Measurements from ENCODE around the gene P4HB. TPM values are rescaled to one million over a fixed set of nuclear protein-coding genes. Genes with fewer than 3 reads are reported as not detected.

Gene P4HB
- total RNA-seq, 4 donors from 2014 or later = 685 to 999 (median 839) TPM

GRCh38 chr17:81802856-81803643, 57.3 kb downstream of the P4HB start:
- TF ChIP-seq POLR2A (IDR thresholded peaks at IDR 0.05) = no peak
- TF ChIP-seq CTCF (IDR thresholded peaks at IDR 0.05) = no peak
- no peak overlapping the region for H3K4me3 ChIP-seq (ENCODE audit: low read depth, poor library complexity, severe bottlenecking)
- DNase-seq (ENCODE audit: low spot score in 2 of 2) = no peak
- WGBS, 2 donors = 34 to 35% methylated on average over 26 of the region's 26 CpGs
- intact Hi-C loops (cut with DNase I; ENCODE audit: low total_unique reads) = no loop called here

- intact Hi-C loops (cut with DNase I; ENCODE audit: low total_unique reads) = no loop called here
- no peak for TF ChIP-seq CTCF (IDR thresholded peaks at IDR 0.05)
- no peak for TF ChIP-seq POLR2A (IDR thresholded peaks at IDR 0.05)
- WGBS, 2 donors = 83% methylated on average over 8 to 9 of the region's 9 CpGs
Observed at GRCh38 chr17:81802048-81802758, 58.1 kb downstream of the P4HB start.

GRCh38 chr17:81801327-81801726, 59.0 kb downstream of the P4HB start:
- WGBS, 2 donors = 83% methylated on average over 9 of the region's 9 CpGs
- no peak for DNase-seq (ENCODE audit: low spot score in 2 of 2)
- intact Hi-C loops (cut with DNase I; ENCODE audit: low total_unique reads) = no loop called here
- no peak for TF ChIP-seq CTCF (IDR thresholded peaks at IDR 0.05)
- TF ChIP-seq POLR2A (IDR thresholded peaks at IDR 0.05) = no peak
- H3K4me3 ChIP-seq (ENCODE audit: low read depth, poor library complexity, severe bottlenecking) = no peak overlapping the region

More at GRCh38 chr17:81802048-81802758, 58.1 kb downstream of the P4HB start:
- no peak for DNase-seq (ENCODE audit: low spot score in 2 of 2)
- H3K4me3 ChIP-seq (ENCODE audit: low read depth, poor library complexity, severe bottlenecking) = no peak overlapping the region

- H3K4me3 ChIP-seq (ENCODE audit: low read depth, poor library complexity, severe bottlenecking) = no peak overlapping the region
- 24 to 25% methylated on average over 8 of the region's 8 CpGs for WGBS, 2 donors
- intact Hi-C loops (cut with DNase I; ENCODE audit: low total_unique reads) = no loop called here
- no peak for TF ChIP-seq POLR2A (IDR thresholded peaks at IDR 0.05)
- no peak for TF ChIP-seq CTCF (IDR thresholded peaks at IDR 0.05)
- no peak for DNase-seq (ENCODE audit: low spot score in 2 of 2)
Observed at GRCh38 chr17:81794509-81794908, 65.8 kb downstream of the P4HB start.

GRCh38 chr17:81794074-81794476, 66.3 kb downstream of the P4HB start:
- TF ChIP-seq CTCF (IDR thresholded peaks at IDR 0.05) (peak in 1 of 3 donors; percentile 30), POLR2A (IDR thresholded peaks at IDR 0.05) (no peak)
- 79 to 85% methylated on average over 3 of the region's 3 CpGs for WGBS, 2 donors
- H3K4me3 ChIP-seq (ENCODE audit: low read depth, poor library complexity, severe bottlenecking) = no peak overlapping the region
- no peak for DNase-seq (ENCODE audit: low spot score in 2 of 2)
- intact Hi-C loops (cut with DNase I; ENCODE audit: low total_unique reads) = no loop called here

Other genes starting within 250 kb of the P4HB start
- gene NPLOC4, start 223.4 kb downstream of the P4HB start, total RNA-seq = 10 to 100 TPM; 49.3 to 78.7 (median 67.8) TPM
- gene TSPAN10, start 223.3 kb downstream of the P4HB start, total RNA-seq = 1 to 10 TPM in 2 of 4 donors, under 1 TPM in 1, not detected in 1; 0.57 to 2.5 (median 1.6) TPM
- gene PDE6G, start 204.0 kb downstream of the P4HB start, total RNA-seq = 1 to 10 TPM in 2 of 4 donors, under 1 TPM in 1, not detected in 1; 0.30 to 8.9 (median 1.1) TPM
- 10 to 100 TPM; 33.5 to 68.3 (median 48.2) TPM for gene OXLD1, start 193.9 kb downstream of the P4HB start, total RNA-seq
- 10 to 100 TPM; 19.7 to 35.2 (median 28.3) TPM for gene CCDC137, start 193.8 kb downstream of the P4HB start, total RNA-seq
- gene ARL16, start 176.7 kb downstream of the P4HB start, total RNA-seq = 10 to 100 TPM; 29.2 to 45.1 (median 36.2) TPM
- gene HGS, start 176.5 kb downstream of the P4HB start, total RNA-seq = 100 to 1,000 TPM in 1 of 4 donors, 10 to 100 TPM in 3; 87.0 to 160 (median 92.1) TPM
- 10 to 100 TPM; 39.5 to 64.0 (median 43.1) TPM for gene MRPL12, start 157.2 kb downstream of the P4HB start, total RNA-seq
- gene SLC25A10, start 148.3 kb downstream of the P4HB start, total RNA-seq = 10 to 100 TPM; 23.4 to 30.6 (median 25.9) TPM
- under 1 TPM; 0.16 to 0.71 (median 0.47) TPM for gene GCGR, start 56.4 kb downstream of the P4HB start, total RNA-seq
- gene MCRIP1, start 27.2 kb downstream of the P4HB start, total RNA-seq = 10 to 100 TPM; 21.6 to 41.0 (median 28.8) TPM
- under 1 TPM in 1 of 4 donors, not detected in 3; 0.36 TPM for gene PPP1R27, start 25.5 kb downstream of the P4HB start, total RNA-seq
- gene ARHGDIA, start 10.8 kb upstream of the P4HB start, total RNA-seq = 100 to 1,000 TPM; 144 to 280 (median 201) TPM
- gene ALYREF, start 31.1 kb upstream of the P4HB start, total RNA-seq = 100 to 1,000 TPM in 1 of 4 donors, 10 to 100 TPM in 3; 69.4 to 116 (median 79.7) TPM
- 100 to 1,000 TPM in 2 of 4 donors, 10 to 100 TPM in 2; 92.3 to 152 (median 107) TPM for gene ANAPC11, start 31.2 kb upstream of the P4HB start, total RNA-seq
- 1 to 10 TPM in 2 of 4 donors, under 1 TPM in 1, not detected in 1; 0.71 to 3.3 (median 2.0) TPM for gene NPB, start 41.7 kb upstream of the P4HB start, total RNA-seq
- 10 to 100 TPM; 16.2 to 37.0 (median 25.3) TPM for gene PCYT2, start 50.9 kb upstream of the P4HB start, total RNA-seq
- 10 to 100 TPM; 32.0 to 44.6 (median 38.0) TPM for gene SIRT7, start 57.6 kb upstream of the P4HB start, total RNA-seq
- 10 to 100 TPM; 17.4 to 23.2 (median 19.7) TPM for gene MAFG, start 67.2 kb upstream of the P4HB start, total RNA-seq
- gene PYCR1, start 76.8 kb upstream of the P4HB start, total RNA-seq = 10 to 100 TPM in 1 of 4 donors, 1 to 10 TPM in 3; 4.2 to 13.5 (median 8.3) TPM
- gene MYADML2, start 86.7 kb upstream of the P4HB start, total RNA-seq = not detected
- gene NOTUM, start 100.7 kb upstream of the P4HB start, total RNA-seq = 1 to 10 TPM in 3 of 4 donors, under 1 TPM in 1; 0.89 to 3.5 (median 2.1) TPM
- 10 to 100 TPM; 24.0 to 31.5 (median 27.4) TPM for gene ASPSCR1, start 117.1 kb upstream of the P4HB start, total RNA-seq
- 10 to 100 TPM; 64.8 to 79.7 (median 71.2) TPM for gene CENPX, start 162.3 kb upstream of the P4HB start, total RNA-seq
- 10 to 100 TPM; 16.7 to 18.3 (median 17.6) TPM for gene LRRC45, start 162.8 kb upstream of the P4HB start, total RNA-seq
- gene RAC3, start 171.1 kb upstream of the P4HB start, total RNA-seq = 10 to 100 TPM in 2 of 4 donors, 1 to 10 TPM in 2; 8.2 to 16.8 (median 10.0) TPM
- 100 to 1,000 TPM; 124 to 199 (median 149) TPM for gene DCXR, start 177.2 kb upstream of the P4HB start, total RNA-seq
- gene RFNG, start 191.3 kb upstream of the P4HB start, total RNA-seq = 10 to 100 TPM; 44.8 to 83.7 (median 50.9) TPM
- 10 to 100 TPM; 57.2 to 99.3 (median 79.1) TPM for gene GPS1, start 191.4 kb upstream of the P4HB start, total RNA-seq
- 100 to 1,000 TPM in 1 of 4 donors, 10 to 100 TPM in 3; 65.8 to 113 (median 89.8) TPM for gene DUS1L, start 205.3 kb upstream of the P4HB start, total RNA-seq
- gene FASN, start 237.7 kb upstream of the P4HB start, total RNA-seq = 100 to 1,000 TPM; 141 to 424 (median 233) TPM

All from lower leg skin (tissue), 4 donors.